ENCODE results near the gene CHMP1A.
"Not testable (repeated sequence)": the region's sequence is repeated elsewhere in the genome, so short reads cannot be mapped to it uniquely, and the experiment has no call there.

The CHMP1A gene

DNA sequence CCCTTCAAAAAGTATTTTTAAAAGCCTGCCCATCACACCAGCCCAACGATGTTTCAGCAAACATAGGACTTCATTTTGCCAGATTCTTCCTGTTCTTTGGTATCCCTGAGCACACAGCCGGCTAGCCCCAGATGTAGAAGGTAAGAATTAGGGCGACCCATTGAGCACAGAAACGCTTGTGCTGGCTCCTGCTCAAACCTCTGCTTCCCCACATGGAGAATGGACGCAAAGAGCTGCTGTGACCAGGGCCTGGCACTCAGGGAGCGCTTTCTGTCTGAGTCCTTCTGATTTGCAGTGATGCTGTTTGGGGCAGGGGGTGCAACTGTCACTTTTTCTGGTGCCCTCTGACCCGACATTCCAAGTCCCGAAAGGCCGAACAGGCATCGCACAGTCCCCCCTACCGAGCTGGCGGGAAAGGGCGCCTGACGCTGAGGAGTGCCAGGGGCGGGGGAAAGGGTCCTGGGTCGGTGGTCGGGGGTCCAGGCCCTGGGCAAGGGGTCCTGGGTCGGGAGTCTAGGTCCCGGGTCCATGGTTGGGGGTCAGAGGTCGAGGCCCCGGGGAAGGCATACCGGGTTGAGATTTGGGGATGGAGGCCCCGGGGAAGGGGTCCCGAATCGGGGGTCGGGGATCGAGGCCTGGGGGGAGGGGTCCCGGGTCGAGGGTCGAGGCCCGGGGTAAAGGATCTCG lies 930 bp downstream of the CHMP1A start:
- DNase-seq, result no peak

DNA sequence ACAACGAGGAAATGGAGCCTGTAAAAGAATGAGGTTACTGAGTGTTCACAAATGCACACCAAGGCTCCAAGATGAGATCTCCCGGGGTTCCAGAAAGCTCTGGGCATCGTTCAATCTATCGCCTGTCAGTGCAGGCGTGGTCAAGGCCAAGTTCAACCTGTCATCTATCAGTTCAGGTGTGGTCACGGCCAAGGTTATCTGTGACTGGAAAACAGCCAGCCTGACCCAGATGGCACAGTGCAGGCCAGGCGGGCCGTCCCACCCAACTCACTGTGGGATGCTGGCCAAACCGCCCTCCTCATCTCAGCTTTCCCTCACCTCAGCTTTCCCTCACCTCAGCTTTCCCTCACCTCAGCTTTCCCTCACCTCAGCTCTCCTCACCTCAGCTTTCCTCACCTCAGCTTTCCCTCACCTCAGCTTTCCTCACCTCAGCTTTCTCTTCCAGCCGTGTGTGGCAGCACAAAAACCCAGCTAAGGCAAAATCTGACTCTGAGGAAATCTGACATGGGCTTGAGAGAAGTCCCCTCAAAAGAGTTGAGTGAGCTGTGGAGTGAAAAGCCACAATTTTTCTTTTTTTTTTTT lies 2.4 kb downstream of the CHMP1A start:
- DNase-seq, result no peak

DNA sequence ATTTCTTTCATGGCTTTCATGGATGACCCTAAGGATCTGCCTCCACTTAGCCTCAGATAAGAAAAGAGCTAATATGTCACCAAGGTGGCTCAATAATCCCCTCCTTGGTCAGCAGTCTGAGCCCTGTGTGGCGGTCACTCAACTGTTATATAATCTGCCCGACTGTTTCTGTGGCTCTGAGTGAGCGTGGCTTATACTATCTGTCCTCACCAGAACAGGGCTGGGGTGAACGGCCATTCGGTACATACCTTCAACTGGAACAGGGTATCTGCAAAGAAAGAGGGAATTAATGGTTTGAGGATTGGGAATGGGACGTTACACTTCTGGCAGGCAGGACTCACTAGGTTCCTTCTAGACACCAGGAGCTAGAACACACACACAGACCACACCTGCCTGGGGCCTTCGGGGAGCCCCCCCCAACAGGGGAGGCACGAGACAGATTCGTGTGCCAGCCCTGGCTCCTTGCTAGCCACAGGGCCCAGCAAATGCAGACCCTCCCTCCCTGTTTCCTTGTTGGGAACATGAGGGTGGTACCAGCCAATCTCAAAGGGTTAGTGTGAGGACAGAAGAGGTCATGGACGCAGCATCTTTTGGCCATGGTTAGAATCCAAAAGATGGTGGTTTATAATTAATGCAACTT lies 3.7 kb downstream of the CHMP1A start:
- DNase-seq, result no peak

DNA sequence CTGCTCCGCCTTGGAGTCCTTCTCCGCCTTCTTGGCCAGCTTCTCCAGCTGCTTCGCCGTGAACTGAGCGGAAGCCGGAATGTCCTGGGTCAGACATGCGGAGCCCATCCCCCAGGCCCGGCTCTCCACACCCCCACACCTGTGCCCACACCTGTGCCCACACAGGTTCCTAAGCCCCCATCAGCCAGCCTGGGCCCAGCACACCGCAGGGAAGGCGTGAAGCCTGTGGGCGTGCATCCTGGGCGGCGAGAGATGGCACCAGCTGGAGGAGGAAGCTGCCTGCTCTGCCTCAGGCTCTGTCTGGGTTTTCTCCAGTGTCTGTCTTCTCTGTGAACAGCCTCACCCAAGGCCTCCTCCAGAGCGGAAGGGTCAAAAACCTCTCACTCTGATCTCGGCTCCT lies 5.9 kb downstream of the CHMP1A start:
- DNase-seq, result no peak

DNA sequence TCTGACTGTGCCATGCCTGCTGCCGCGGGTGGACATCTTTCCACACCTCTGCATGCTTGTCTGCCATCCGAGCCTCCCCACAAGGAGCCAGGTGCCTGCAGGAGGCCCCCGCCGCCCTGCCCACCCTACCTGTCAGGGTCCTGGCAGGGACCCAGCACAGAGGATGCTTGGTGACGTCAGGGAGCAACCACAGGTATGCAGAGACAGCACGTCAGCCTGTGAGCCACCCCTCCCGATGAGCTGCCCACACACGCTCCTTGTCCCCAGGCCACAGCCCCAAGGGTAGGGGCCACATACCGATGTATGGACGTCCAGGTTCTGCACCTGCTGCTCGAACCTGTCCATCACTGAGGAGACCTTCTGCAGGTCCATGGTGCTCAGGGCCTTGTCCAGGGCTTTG lies 10.6 kb downstream of the CHMP1A start:
- DNase-seq, result no peak

DNA sequence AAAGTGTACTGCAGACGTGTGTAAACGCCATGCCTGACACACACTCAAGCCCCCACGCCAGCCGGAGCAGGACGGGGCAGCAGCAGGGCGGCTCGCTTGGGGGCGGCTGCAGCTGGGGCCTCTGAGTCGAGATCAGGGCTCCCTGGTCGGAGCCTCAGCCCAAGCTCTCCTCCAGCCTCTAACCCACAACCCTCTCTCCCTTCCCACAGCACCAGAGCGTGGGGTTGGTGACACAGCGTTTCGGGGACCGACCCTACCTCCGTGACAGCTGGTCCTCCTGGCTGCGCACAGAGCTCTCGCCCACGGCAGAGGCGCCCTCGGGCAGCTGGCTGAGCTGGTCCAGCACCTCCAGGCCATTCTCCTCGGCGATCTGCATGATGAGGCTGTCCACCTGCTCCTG lies 11.2 kb downstream of the CHMP1A start:
- no peak for DNase-seq

DNA sequence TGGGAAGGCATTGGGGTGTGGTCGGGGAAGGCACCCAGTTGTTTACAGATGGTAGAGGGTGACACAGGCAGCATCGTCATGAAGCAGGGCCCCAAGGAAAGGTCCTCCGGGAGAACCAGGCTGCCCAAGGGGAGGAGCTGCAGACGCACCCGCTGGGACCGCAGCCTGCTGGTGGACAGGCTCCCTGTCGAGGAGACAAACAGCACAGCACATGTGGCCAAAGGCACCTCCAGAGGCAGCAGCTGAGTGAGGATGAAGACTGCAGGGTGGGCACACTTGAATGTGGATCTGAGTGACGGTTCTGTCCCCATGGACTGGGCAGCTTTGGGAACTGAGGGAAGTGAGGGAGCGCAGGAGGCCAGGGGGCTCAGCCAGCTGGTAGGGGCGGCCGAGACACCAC lies 12.4 kb downstream of the CHMP1A start:
- no peak for DNase-seq

DNA sequence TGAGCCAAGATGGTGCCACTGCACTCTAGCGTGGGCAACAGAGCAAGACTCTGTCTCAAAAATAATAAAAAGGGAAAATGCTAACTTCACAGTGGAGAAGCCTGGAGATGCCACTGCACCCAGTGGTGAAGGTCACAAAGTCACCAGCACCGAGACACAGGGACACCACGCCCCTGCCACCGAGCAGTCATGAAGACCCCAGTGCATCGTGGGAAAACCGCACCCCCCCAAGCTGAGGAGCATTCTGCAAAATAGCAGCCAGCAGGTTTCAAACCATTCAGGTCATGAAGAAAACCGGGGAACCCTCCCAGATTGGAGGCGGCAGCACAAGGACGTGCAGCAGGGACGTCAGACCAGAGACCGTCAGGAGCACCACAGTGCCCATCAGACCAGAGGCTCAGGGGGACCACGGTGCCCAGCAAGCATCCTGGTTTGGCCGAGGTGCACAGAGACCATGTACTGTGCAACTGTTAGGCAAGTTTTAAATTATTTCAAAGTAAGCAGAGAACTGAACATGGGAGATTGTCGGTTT lies 13.7 kb downstream of the CHMP1A start:
- DNase-seq, result no peak

DNA sequence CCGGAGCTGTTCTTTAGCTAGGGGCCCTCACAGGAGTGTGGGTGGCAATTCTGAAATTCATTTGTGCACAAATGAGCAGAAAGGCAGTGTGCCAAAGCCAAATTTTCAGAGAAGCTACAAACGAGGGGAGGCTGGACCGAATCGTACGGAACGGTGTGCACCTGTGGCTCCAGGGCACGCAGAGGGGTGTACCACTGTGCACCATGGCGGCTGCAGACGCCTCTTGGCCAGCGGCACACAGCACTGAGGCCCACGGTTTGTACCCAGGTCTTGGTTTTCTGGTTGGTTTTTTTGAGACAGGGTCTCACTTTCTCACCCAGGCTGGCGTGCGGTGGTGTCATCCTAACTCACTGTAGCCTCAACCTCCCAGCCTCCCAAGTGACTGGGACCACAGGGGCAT lies 14.9 kb downstream of the CHMP1A start:
- no peak for DNase-seq

DNA sequence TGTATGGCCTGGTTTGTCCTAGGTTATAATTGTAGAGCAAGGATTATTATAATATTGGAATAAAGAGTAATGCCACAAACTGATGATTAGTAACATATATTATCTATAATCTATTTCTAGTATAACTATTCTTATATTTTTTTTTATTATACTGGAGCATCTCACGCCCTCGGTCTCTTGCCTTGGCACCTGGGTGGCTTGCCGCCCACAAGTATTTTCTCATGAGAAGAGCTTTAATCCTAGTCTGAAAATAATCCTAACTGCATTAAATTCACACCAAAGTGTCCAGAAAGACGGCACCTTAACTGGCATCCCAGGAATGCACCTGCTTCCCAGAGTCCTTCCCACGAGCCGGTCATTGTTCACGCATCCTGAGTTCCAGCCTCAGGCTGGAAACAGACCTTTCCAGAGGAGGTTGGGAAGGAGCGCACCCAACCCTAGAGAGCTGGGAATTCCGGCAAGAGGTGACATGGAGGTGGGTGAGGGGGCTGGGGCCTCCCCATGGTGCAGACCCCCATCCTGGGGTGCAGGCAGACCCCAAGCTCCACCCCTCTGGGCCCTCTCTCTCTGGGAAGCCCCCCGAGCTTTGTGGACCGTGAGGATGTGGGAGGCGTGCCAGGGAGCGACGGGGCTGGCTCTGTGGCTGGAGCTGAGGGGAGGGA lies 15.9 kb downstream of the CHMP1A start:
- DNase-seq, result no peak

DNA sequence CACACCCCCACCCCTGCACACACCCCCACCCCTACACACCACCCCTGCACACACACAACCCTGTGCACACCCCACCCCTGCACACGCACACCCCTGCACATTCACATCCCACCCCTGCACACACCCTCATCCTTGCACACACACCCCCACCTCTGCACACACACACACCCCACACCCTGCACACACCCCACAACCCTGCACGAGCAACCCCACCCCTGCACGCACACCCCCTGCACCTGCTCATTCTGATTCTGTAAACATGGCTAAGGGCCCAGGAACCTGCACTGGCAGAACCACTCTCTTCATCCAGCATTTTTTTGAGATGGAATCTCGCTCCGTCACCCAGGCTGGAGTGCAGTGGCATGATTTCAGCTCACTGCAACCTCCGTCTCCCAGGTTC lies 18.1 kb downstream of the CHMP1A start:
- DNase-seq, result no peak

DNA sequence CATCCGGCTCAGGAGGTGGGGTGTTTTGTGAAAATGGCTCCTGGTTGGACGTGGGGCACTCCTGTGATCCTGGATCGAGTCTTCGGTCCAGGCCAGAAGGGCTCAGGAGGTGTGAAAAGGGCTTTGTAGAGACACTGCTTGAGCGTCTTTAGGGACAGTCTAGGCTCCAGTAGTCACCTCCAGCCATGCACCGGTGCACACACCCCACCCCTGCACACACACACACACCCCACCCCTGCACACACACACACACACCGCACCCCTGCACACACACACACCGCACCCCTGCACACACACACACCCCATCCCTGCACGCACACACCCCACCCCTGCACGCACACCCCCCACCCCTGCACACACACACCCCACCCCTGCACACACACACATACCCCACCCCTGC lies 19.1 kb downstream of the CHMP1A start:
- no peak for DNase-seq

DNA sequence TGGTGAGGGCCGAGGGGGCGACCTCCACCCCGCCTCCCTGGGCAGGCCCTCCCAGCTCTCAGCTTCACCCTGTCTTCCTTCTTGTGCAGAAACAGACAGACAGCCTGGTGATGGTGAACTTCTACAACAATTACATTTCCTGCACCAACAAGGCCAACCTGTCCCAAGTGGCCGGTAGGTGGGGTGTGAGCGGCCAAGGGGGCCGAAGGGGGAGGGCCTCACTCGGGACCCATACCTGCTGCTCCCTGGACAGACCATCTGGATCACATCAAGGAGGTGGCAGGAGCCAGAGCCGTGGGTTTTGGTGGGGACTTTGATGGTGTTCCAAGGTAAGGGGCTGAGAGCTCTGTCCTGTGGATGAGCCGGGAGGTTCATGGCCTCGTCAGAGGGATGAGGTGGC lies 20.1 kb downstream of the CHMP1A start:
- no peak for DNase-seq

DNA sequence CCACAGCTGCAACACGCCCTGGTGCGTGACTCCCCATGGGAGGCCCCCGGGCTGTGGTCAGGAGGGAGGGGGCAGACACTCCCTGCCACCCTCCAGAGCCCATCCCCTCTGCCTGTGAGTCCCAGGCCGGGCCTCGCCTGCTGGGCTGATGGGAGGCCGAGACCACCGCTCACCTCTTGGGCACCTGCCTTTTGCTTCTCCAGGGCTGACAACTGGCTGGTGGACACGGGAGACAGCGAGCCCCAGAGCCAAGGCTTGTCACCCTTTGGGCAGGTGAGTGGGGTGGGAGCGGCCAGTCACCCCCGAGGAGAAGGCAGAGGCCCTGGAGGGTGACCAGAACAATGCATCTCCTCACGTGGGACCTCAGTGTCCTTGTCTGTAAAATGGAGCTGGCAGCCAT lies 20.8 kb downstream of the CHMP1A start:
- no peak for DNase-seq

DNA sequence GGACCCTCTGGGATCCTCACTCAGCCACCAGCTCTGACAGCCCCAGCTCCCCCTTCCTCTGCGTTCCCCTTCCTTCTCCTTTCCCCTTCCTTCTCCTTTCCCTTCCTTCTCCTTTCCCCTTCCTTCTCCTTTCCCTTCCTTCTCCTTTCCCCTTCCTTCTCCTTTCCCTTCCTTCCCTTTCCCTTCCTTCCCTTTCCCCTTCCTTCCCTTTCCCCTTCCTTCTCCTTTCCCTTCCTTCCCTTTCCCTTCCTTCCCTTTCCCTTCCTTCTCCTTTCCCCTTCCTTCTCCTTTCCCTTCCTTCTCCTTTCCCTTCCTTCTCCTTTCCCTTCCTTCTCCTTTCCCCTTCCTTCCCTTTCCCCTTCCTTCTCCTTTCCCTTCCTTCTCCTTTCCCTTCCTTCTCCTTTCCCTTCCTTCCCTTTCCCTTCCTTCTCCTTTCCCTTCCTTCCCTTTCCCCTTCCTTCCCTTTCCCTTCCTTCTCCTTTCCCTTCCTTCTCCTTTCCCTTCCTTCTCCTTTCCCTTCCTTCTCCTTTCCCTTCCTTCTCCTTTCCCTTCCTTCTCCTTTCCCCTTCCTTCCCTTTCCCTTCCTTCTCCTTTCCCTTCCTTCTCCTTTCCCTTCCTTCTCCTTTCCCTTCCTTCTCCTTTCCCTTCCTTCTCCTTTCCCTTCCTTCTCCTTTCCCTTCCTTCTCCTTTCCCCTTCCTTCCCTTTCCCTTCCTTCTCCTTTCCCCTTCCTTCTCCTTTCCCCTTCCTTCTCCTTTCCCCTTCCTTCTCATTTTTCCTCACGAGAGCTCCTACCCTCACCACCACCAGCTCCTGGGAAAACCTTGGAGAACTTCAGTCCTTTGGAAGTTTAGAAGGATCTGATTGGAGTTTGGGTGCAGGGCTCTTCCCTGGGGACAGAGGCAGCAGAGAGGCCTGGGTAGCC lies 22.8 kb downstream of the CHMP1A start:
- DNase-seq, result not testable (repeated sequence)

DNA sequence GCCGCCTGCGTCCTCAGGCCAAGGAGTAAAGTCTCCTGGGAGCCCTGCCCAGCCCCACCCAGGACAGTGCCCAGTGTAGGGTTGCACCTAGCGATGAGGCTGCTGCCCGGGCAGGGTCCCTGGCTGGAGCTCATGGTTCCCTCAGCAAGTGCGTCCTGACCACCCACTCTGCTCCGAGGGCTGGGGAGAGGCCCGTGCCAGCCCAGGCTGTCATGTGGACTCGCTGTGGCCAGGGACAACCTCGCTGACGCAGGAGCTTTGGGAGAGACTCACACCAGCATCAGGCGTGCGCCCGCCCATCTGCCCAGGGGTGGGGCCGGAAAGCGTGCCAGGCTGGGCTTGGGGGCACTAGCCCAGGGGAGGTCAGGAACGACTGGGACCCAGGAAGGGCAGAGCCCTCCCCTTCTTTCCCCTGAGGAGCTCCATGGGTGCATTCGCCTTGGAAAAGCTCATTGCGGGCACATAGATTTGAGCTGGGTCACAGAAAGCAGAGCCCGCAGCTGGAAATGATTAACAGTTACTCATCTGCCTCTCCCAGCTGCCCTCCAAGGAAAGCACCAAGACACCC lies 24.4 kb downstream of the CHMP1A start:
- no peak for DNase-seq

DNA sequence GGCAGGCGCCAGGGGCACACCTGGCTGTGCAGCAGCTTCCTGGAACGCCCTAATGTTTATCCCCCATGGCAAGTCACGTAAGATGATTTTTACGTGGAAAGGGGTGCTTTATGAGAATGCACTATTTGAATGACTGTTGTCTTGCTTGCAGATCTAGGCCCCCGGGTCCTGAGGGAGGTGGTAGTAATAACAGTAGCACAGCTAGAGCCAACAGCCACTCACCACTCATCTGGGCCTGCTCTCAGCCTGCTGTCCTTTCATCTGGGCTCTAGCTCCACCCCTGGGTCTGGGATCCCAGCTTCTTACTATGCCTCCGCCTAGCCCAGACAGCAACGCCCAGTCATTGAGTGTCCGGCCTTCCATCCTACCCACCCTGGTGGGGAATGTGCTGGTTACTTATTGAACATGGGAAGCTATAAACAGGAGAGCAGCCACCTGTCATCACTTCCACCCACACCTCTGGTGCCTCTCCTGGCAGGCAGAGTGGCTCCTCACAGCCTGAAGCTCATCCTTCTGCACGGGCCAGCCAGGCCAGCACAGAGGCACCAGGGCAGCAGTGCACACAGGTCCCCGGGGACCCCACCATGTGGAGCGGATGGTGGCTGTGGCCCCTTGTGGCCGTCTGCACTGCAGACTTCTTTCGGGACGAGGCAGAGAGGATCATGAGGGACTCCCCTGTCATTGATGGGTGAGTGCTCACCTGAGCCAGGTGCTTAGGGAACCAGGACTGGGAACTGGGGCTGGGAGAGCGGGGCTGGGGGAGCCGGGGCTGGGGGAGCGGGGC lies 27.5 kb downstream of the CHMP1A start:
- DNase-seq, result no peak

DNA sequence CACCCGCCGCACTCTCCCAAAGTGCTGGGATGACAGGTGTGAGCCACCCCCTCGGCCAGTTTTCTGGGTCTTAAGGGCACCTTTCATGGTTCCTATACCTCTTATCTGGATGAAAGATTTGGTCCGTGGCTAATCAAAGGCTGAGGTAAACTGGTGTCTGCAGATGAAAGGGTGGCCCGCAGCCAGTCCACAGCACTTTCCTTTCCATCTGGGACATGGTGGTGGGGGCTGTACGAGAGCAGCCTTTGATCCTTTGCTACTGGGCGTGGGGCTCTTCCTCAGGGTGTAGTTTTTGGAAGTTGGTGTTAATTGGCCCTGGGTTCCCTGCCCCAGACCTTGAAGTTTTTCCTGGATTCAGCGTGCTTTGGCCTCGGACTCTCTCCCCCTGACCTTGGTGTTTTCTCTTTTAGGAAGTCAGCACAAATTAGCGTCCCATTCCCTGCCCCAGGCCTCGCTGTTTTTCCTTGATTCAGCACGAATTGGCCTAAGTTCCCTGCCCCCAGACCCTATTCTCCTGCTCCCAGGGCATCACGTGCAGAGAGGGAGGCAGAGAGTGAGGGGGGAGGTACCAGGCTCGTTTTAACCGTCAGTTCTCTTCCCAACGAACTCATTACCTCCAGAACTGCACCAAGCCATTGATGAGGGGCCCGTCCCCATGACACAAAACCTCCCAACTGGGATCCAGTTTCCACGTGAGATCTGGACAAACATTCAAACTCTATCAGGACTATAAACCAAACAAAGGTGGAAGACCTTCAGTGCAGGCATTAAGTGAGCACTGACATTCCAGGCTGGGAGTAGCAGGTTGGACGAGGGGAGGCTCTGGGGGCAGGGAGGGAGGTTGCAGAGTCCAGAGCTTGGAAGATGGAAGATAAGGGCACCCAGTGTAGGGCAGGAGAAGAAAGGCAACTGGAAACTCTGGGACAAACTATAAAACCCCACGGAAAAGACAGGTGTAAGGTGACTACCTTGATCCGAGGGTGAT lies 32.4 kb downstream of the CHMP1A start:
- no peak for DNase-seq

DNA sequence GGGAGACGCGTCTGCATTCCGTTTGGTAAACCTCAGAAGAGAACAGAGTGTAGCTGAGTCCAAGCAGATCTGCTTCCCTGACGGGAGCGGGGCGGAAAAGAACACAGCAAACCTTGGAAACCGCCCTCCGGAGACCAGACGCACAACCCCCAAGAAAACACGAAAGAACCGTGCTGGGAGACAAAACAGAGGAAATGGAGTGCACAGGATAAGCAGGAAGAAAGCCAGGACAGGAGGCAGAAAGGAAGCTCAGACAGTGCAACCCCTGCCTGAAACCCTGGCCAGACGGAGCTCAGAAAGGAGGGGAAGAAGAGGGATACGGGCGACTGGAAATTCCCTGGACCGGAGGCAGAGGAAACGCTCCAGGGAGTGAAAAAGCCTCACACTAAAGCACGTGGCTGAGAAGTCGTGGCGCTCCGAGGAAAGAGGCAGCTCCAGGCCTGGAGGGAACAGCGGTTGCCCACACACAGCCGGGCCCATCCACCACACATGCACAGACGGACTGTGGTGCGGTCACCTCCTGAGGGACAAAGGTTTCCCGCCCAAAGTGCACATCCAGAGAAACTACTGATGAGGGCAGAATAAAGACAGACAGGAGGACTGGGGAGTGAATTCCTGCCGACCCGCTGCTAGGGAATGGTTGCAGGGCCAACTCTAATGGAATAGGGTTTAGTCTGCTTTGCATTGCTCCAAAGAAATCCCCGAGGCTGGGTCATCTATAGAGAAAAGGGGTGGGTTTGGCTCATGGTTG lies 33.8 kb downstream of the CHMP1A start:
- DNase-seq, result no peak

Measured in NCI-H345 (cell line).